GM21717 (cell line): ENCODE results near the gene C11orf52.
"Not testable (repeated sequence)": the region's sequence is repeated elsewhere in the genome, so short reads cannot be mapped to it uniquely, and the experiment has no call there.

ENCODE experiments used
- ATAC-seq: cut with Tn5 transposase; IDR thresholded peaks from one replicate; pipeline ENCODE4 v1.9.1; 2021; ENCODE audit warnings: mild to moderate bottlenecking, moderate library complexity; ENCODE audit not compliant: unreplicated experiment

The C11orf52 gene

GRCh38 chr11:111912535-111912934 is 6.2 kb upstream of the C11orf52 start, which contains the start of gene HSPB2:
Gene HSPB2 (plus strand): TSS chr11:111912734. CDS start chr11:111912830, 96 bp downstream.
- no peak for ATAC-seq

- no peak for ATAC-seq
Observed at GRCh38 chr11:111913031-111913861, 5.5 kb upstream of the C11orf52 start.

- no peak for ATAC-seq
Observed at GRCh38 chr11:111913997-111914396, 4.7 kb upstream of the C11orf52 start.

- no peak for ATAC-seq
Observed at GRCh38 chr11:111916768-111917167, 1.9 kb upstream of the C11orf52 start.

- no peak for ATAC-seq
Observed at GRCh38 chr11:111917312-111917711, 1.4 kb upstream of the C11orf52 start.

GRCh38 chr11:111917788-111918187 is 925 bp upstream of the C11orf52 start:
- ATAC-seq, result no peak

- ATAC-seq, result no peak
Observed at GRCh38 chr11:111920908-111921307, 2.2 kb downstream of the C11orf52 start.

GRCh38 chr11:111921541-111922230 is 3.0 kb downstream of the C11orf52 start:
- no peak for ATAC-seq

GRCh38 chr11:111922803-111923202 is 4.1 kb downstream of the C11orf52 start:
- ATAC-seq, result no peak

GRCh38 chr11:111923351-111923788 is 4.7 kb downstream of the C11orf52 start:
- no peak for ATAC-seq

GRCh38 chr11:111923951-111924350 is 5.2 kb downstream of the C11orf52 start:
- no peak for ATAC-seq

- no peak for ATAC-seq
Observed at GRCh38 chr11:111925953-111926352, 7.2 kb downstream of the C11orf52 start.

- peak; percentile 94 for ATAC-seq
Observed at GRCh38 chr11:111926505-111927391, 8.0 kb downstream of the C11orf52 start.

GRCh38 chr11:111930472-111930871 is 11.8 kb downstream of the C11orf52 start:
- no peak for ATAC-seq

GRCh38 chr11:111932611-111932950 is 13.9 kb downstream of the C11orf52 start:
- no peak for ATAC-seq

GRCh38 chr11:111933176-111933575 is 14.5 kb downstream of the C11orf52 start:
- not testable (repeated sequence) for ATAC-seq

- no peak for ATAC-seq
Observed at GRCh38 chr11:111933872-111934271, 15.2 kb downstream of the C11orf52 start.

GRCh38 chr11:111934306-111934705 is 15.6 kb downstream of the C11orf52 start:
- ATAC-seq, result no peak

- ATAC-seq, result no peak
Observed at GRCh38 chr11:111935317-111936039, 16.8 kb downstream of the C11orf52 start.

GRCh38 chr11:111936040-111936540 is 17.4 kb downstream of the C11orf52 start:
- no peak for ATAC-seq
